Measurements from ENCODE around the gene CES4A. TPM values are rescaled to one million over a fixed set of nuclear protein-coding genes. Genes with fewer than 3 reads are reported as not detected.

CES4A gene
- total and polyA plus RNA-seq, 2 donors: 2.1 to 14.6 TPM

DNA sequence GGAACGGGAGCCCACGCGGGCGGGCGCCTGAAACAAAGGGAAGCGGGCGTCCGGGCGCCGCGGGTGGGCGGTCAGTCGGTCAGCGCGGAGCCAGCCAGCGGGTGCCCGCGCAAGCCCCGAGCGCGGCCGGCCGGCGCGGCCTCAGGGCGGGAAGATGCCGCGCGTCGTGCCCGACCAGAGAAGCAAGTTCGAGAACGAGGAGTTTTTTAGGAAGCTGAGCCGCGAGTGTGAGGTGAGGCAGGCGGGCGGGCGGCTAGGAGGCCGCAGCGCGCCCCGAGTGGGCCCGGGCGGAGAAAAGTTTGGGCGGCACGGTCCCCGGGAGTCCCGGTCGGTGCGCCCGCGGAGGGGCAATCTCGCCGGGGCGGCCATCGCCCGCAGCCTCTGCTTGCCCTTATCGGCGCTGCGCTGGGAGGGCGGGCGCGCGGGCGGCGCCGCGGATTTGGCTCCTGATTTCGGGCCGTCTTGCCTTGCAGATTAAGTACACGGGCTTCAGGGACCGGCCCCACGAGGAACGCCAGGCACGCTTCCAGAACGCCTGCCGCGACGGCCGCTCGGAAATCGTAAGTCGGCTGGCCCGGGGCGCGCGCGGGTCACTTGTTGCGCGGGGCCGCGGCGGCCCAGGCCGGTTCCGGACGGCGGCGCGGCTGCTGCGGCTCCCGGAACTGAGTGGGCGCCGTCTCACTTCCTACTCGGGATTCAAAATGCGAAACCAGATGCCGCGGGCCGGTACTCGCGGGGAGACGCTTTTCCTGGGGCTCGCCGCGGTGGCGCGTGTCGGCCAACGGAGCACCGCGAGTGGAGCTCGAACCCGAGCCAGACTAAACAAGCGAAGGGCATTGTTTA lies 41.1 kb downstream of the CES4A start:
- WGBS: under 1% methylated on average over 123 of the region's 123 CpGs
- Histone ChIP-seq H3K36me3 (ENCODE audit: control insufficient read depth in 2 of 2, insufficient read depth in 2 of 2, low read length in 1 of 2) (peaks cover 0 to 13% of the 10 kb centered on the region in 2 donors), H3K4me1 (ENCODE audit: control insufficient read depth in 2 of 2, insufficient read depth in 2 of 2, low read length in 2 of 2) (peaks cover 16 to 24% of the 10 kb centered on the region in 2 donors), H3K27ac (ENCODE audit: low read depth in 1 of 2, low read length in 1 of 2) (peak overlapping the region; percentile 68 to 90), H3K27me3 (ENCODE audit: control insufficient read depth in 2 of 2, insufficient read depth in 1 of 2, low read length in 1 of 2) (no peaks in the 10 kb centered on the region), H3K9me3 (ENCODE audit: control insufficient read depth in 2 of 2, insufficient read depth in 1 of 2, low read length in 1 of 2) (no peaks in the 10 kb centered on the region), H3K4me3 (ENCODE audit: low read length in 2 of 2) (peak overlapping the region; percentile 72 to 93)
- peak in 6 of 9 donors; percentile 35 to 76 (median 54) for DNase-seq (ENCODE audit: low read depth in 6 of 9, low spot score in 9 of 9)

DNA sequence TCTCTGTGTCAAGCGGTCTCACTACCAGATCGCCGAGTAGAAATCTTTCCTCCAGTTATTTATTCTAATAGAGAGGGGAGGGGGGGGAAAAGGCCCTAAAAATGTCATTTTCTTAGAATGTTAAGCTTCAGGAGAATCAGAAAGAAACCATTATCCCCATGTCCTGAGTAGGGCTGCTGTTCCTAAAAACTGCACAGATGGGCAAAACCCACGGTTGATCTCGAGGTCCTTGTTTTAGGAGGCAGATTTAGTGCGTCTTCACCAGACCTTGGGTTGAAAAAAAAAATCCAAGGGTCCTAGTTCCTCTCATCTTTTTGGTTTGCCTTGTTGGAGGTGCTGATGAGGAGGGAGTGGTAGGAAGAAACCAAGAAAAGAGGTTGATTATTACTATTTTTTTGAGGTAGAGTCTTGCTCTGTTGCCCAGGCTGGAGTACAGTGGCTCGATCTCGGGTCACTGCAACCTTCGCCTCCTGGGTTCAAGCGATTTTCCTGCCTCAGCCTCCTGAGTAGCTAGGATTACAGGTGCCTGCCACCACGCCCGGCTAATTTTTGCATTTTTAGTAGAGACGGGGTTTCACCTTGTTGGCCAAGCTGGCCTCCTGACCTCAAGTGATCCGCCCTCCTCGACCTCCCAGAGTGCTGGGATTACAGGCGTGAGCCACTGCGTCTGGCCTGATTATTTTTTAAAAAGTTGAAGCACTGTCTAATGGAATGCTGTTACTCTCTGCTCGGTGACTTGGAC lies 42.0 kb downstream of the CES4A start:
- peaks cover 0 to 17% of the 10 kb centered on the region in 2 donors for H3K36me3 ChIP-seq (ENCODE audit: control insufficient read depth in 2 of 2, insufficient read depth in 2 of 2, low read length in 1 of 2)
- 68% methylated on average over 18 of the region's 18 CpGs for WGBS

DNA sequence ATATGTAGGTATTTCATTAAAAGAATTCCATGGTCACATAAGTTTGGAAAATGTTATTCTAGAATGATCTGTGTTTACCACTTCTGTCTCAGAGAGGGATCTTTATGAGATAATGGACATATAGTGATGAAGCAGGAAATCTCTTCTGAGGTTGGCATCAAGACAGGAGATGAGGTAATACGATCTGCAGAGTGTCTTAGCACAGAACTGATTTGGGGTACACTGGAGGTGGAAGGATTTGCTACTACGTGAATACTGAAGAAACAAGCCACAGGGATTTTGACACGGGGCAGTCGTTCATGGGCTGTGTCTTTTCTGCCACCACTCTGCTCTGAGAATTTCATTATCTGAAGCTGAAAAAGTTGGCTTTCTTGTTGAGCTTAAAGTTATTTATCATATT lies 46.1 kb downstream of the CES4A start:
- peaks cover 10 to 11% of the 10 kb centered on the region in 2 donors for H3K4me1 ChIP-seq (ENCODE audit: control insufficient read depth in 2 of 2, insufficient read depth in 2 of 2, low read length in 2 of 2)
- DNase-seq (ENCODE audit: low read depth in 6 of 9, low spot score in 9 of 9): no peak

More for the DNA sequence above, 42.0 kb downstream of the CES4A start:
- no peak for DNase-seq (ENCODE audit: low read depth in 6 of 9, low spot score in 9 of 9)
- no peaks in the 10 kb centered on the region for H3K27me3 ChIP-seq (ENCODE audit: control insufficient read depth in 2 of 2, insufficient read depth in 1 of 2, low read length in 1 of 2)
- H3K9me3 ChIP-seq (ENCODE audit: control insufficient read depth in 2 of 2, insufficient read depth in 1 of 2, low read length in 1 of 2): no peaks in the 10 kb centered on the region
- peak overlapping the region; percentile 43 to 90 for H3K27ac ChIP-seq (ENCODE audit: low read depth in 1 of 2, low read length in 1 of 2)
- peaks cover 16 to 19% of the 10 kb centered on the region in 2 donors for H3K4me1 ChIP-seq (ENCODE audit: control insufficient read depth in 2 of 2, insufficient read depth in 2 of 2, low read length in 2 of 2)
- peak overlapping the region; percentile 72 to 93 for H3K4me3 ChIP-seq (ENCODE audit: low read length in 2 of 2)

DNA sequence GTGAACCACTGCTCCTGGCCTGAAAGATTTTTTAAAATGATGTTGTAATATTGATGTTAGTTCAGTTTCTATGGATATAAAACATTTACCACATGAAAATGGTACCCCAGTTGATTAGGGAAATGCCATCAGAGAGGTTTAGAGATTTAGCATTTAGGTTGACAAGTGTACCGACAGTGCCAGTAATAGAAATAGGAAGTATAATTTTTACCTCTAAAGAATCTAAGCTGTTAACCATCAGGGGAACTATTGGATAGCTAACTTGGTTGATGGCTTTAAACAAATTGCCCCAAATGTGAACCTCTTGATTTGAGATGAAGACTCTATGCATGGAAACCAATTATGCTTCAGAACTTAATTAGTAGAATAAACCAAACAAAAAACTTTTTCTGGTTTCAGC lies 47.0 kb downstream of the CES4A start:
- no peak overlapping the region for H3K27ac ChIP-seq (ENCODE audit: low read depth in 1 of 2, low read length in 1 of 2)
- no peaks in the 10 kb centered on the region for H3K9me3 ChIP-seq (ENCODE audit: control insufficient read depth in 2 of 2, insufficient read depth in 1 of 2, low read length in 1 of 2)
- H3K4me1 ChIP-seq (ENCODE audit: control insufficient read depth in 2 of 2, insufficient read depth in 2 of 2, low read length in 2 of 2): peaks cover 8% of the 10 kb centered on the region in 2 donors
- no peak overlapping the region for H3K4me3 ChIP-seq (ENCODE audit: low read length in 2 of 2)
- DNase-seq (ENCODE audit: low read depth in 6 of 9, low spot score in 9 of 9): no peak
- peaks cover 3 to 35% of the 10 kb centered on the region in 2 donors for H3K36me3 ChIP-seq (ENCODE audit: control insufficient read depth in 2 of 2, insufficient read depth in 2 of 2, low read length in 1 of 2)
- H3K27me3 ChIP-seq (ENCODE audit: control insufficient read depth in 2 of 2, insufficient read depth in 1 of 2, low read length in 1 of 2): no peaks in the 10 kb centered on the region
- 72% methylated on average over 1 of the region's 1 CpG for WGBS

More for the DNA sequence above, 46.1 kb downstream of the CES4A start:
- WGBS: 83% methylated on average over 4 of the region's 4 CpGs
- H3K9me3 ChIP-seq (ENCODE audit: control insufficient read depth in 2 of 2, insufficient read depth in 1 of 2, low read length in 1 of 2): no peaks in the 10 kb centered on the region
- no peaks in the 10 kb centered on the region for H3K27me3 ChIP-seq (ENCODE audit: control insufficient read depth in 2 of 2, insufficient read depth in 1 of 2, low read length in 1 of 2)
- H3K36me3 ChIP-seq (ENCODE audit: control insufficient read depth in 2 of 2, insufficient read depth in 2 of 2, low read length in 1 of 2): peaks cover 3 to 27% of the 10 kb centered on the region in 2 donors
- no peak overlapping the region for H3K4me3 ChIP-seq (ENCODE audit: low read length in 2 of 2)
- no peak overlapping the region for H3K27ac ChIP-seq (ENCODE audit: low read depth in 1 of 2, low read length in 1 of 2)

DNA sequence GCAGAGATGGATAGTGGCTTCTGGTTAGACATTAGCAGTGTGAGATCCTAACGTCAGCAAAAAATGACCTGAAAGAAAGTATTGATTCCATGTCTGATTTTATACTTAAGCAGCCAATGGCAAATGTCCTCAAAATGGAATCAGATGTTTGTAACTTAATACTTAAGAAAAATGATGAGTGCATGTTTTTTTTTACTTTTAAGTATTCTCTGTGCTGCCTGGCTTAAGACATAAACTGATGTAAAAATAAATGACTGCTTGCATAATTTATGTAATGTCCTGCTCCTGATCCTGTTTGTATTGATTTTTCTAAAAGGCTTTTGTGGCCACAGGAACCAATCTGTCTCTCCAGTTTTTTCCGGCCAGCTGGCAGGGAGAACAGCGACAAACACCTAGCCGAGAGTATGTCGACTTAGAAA lies 47.9 kb downstream of the CES4A start:
- 97% methylated on average over 5 of the region's 5 CpGs for WGBS
- Histone ChIP-seq H3K36me3 (ENCODE audit: control insufficient read depth in 2 of 2, insufficient read depth in 2 of 2, low read length in 1 of 2) (peaks cover 10 to 39% of the 10 kb centered on the region in 2 donors), H3K4me1 (ENCODE audit: control insufficient read depth in 2 of 2, insufficient read depth in 2 of 2, low read length in 2 of 2) (peaks cover 3% of the 10 kb centered on the region in 2 donors), H3K9me3 (ENCODE audit: control insufficient read depth in 2 of 2, insufficient read depth in 1 of 2, low read length in 1 of 2) (no peaks in the 10 kb centered on the region), H3K27ac (ENCODE audit: low read depth in 1 of 2, low read length in 1 of 2) (no peak overlapping the region), H3K27me3 (ENCODE audit: control insufficient read depth in 2 of 2, insufficient read depth in 1 of 2, low read length in 1 of 2) (no peaks in the 10 kb centered on the region), H3K4me3 (ENCODE audit: low read length in 2 of 2) (no peak overlapping the region)
- DNase-seq (ENCODE audit: low read depth in 6 of 9, low spot score in 9 of 9): no peak

DNA sequence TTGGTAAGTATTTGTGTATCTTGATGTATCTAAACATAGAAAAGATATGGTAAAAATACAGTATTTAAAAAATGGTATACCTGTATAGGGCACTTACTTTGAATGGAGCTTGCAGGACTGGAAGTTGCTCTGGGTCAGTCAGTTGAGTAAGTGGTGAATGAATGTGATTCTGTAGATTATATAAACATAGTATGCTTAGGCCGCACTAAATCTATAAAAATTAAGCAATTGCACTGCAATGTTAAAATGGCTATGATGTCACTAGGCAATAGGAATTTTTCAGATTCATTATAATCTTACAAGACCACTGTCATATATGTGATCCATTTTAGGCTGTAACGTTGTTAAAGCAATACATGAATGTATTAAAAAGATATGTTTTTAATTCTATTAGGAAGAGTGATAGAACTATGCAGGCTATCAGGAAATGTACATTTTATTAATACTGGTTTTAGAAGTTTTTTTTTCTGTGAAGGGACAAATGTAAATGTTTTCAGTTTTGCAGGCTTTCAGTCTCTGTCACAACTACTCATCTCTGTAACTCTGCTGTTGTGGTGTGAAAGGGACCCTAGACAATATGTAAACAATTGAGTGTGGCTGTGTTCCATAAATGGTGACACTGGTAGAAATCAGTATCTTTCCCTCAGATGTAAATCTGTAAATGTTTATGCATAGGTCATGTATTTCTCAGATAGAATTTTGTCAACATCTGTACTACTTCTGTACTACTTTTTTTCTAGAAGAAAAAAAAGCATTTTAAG lies 51.1 kb downstream of the CES4A start:
- no peak overlapping the region for H3K27ac ChIP-seq (ENCODE audit: low read depth in 1 of 2, low read length in 1 of 2)
- no peaks in the 10 kb centered on the region for H3K27me3 ChIP-seq (ENCODE audit: control insufficient read depth in 2 of 2, insufficient read depth in 1 of 2, low read length in 1 of 2)
- H3K36me3 ChIP-seq (ENCODE audit: control insufficient read depth in 2 of 2, insufficient read depth in 2 of 2, low read length in 1 of 2): peaks cover 15 to 37% of the 10 kb centered on the region in 2 donors
- 95% methylated on average over 2 of the region's 2 CpGs for WGBS
- H3K4me1 ChIP-seq (ENCODE audit: control insufficient read depth in 2 of 2, insufficient read depth in 2 of 2, low read length in 2 of 2): peaks cover 0 to 3% of the 10 kb centered on the region in 2 donors
- DNase-seq (ENCODE audit: low read depth in 6 of 9, low spot score in 9 of 9): no peak
- H3K4me3 ChIP-seq (ENCODE audit: low read length in 2 of 2): no peak overlapping the region
- no peaks in the 10 kb centered on the region for H3K9me3 ChIP-seq (ENCODE audit: control insufficient read depth in 2 of 2, insufficient read depth in 1 of 2, low read length in 1 of 2)

DNA sequence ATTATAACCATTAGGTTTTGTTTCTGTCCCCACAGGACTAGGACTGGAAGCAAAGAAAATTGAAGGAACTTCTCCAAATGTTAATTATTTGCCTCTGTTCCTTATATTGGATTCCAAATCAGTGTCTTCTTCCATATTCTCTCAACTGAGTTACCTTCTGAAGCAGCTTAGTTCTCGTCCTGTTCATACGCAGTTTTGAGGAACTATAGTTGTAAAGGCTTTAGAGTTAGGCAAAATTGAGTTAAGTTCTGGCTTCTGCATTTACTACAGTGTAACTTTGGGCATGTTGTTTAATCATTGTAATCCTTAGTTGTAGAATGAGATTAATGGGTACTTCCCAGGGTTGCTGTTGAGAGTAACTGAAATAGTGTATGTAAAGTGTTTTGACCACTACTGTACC lies 51.8 kb downstream of the CES4A start:
- no peak overlapping the region for H3K4me3 ChIP-seq (ENCODE audit: low read length in 2 of 2)
- H3K9me3 ChIP-seq (ENCODE audit: control insufficient read depth in 2 of 2, insufficient read depth in 1 of 2, low read length in 1 of 2): no peaks in the 10 kb centered on the region
- H3K27me3 ChIP-seq (ENCODE audit: control insufficient read depth in 2 of 2, insufficient read depth in 1 of 2, low read length in 1 of 2): no peaks in the 10 kb centered on the region
- WGBS: 95% methylated on average over 2 of the region's 2 CpGs
- no peak overlapping the region for H3K27ac ChIP-seq (ENCODE audit: low read depth in 1 of 2, low read length in 1 of 2)
- no peak for DNase-seq (ENCODE audit: low read depth in 6 of 9, low spot score in 9 of 9)
- H3K36me3 ChIP-seq (ENCODE audit: control insufficient read depth in 2 of 2, insufficient read depth in 2 of 2, low read length in 1 of 2): peaks cover 15 to 32% of the 10 kb centered on the region in 2 donors
- H3K4me1 ChIP-seq (ENCODE audit: control insufficient read depth in 2 of 2, insufficient read depth in 2 of 2, low read length in 2 of 2): no peaks in the 10 kb centered on the region

DNA sequence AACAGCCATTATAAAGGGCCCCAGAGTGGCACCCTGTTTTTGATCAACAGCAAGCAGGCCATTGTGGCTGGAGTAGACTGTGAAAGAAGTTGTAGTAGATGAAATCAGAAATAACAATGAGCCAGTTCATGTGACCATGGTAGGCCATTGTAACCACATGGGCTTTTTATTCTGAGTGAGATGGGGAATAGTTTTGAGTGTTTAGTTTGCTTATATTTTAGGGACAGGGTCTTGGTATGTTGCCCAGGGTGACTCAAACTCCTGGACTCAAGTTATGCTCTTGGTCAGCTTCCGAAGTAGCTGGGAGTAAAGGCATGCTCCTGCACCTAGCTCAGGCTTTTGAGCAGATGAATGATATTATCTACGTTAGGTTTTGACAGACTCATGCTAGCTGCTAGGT lies 52.5 kb downstream of the CES4A start:
- Histone ChIP-seq H3K27ac (ENCODE audit: low read depth in 1 of 2, low read length in 1 of 2) (no peak overlapping the region), H3K9me3 (ENCODE audit: control insufficient read depth in 2 of 2, insufficient read depth in 1 of 2, low read length in 1 of 2) (no peaks in the 10 kb centered on the region), H3K4me3 (ENCODE audit: low read length in 2 of 2) (no peak overlapping the region), H3K4me1 (ENCODE audit: control insufficient read depth in 2 of 2, insufficient read depth in 2 of 2, low read length in 2 of 2) (no peaks in the 10 kb centered on the region), H3K27me3 (ENCODE audit: control insufficient read depth in 2 of 2, insufficient read depth in 1 of 2, low read length in 1 of 2) (no peaks in the 10 kb centered on the region), H3K36me3 (ENCODE audit: control insufficient read depth in 2 of 2, insufficient read depth in 2 of 2, low read length in 1 of 2) (peaks cover 15 to 35% of the 10 kb centered on the region in 2 donors)
- no peak for DNase-seq (ENCODE audit: low read depth in 6 of 9, low spot score in 9 of 9)
- 98% methylated on average over 2 of the region's 2 CpGs for WGBS
